Panc1 (cell line): ENCODE data around the gene MOG.

ENCODE experiments used
- POLR2AphosphoS5 ChIP-seq: IDR thresholded peaks from 2 replicates; pipeline ENCODE4 v1.6.1; 2012; ENCODE audit warnings: mild to moderate bottlenecking, low read depth, low read length, moderate library complexity
- SIN3A ChIP-seq: IDR thresholded peaks from 2 replicates; pipeline ENCODE4 v1.6.1; 2012; ENCODE audit warnings: low read depth, mild to moderate bottlenecking, low read length, moderate library complexity, borderline replicate concordance; ENCODE audit not compliant: insufficient read depth
- TCF7L2 ChIP-seq: IDR thresholded peaks from 2 replicates; pipeline ENCODE4 v1.6.1; 2011; ENCODE audit warnings: mild to moderate bottlenecking, low read depth, low read length, inconsistent platforms
- TF ChIP-seq, protein P1 (sequence below): fragments of 450-650 bp; IDR thresholded peaks from 2 replicates; pipeline ENCODE4 v1.5.1; 2017; ENCODE audit warnings: mild to moderate bottlenecking
- TF ChIP-seq, protein P2 (sequence below), 2 experiments: IDR thresholded peaks; 2 replicates each; pipeline ENCODE4 v1.6.1; 2011 to 2012; ENCODE audit warnings: low read depth in 2 of 2, control low read depth in 1 of 2, low read length in 1 of 2, mild to moderate bottlenecking in 1 of 2, moderate library complexity in 1 of 2; ENCODE audit not compliant: insufficient read depth in 1 of 2

DNA sequence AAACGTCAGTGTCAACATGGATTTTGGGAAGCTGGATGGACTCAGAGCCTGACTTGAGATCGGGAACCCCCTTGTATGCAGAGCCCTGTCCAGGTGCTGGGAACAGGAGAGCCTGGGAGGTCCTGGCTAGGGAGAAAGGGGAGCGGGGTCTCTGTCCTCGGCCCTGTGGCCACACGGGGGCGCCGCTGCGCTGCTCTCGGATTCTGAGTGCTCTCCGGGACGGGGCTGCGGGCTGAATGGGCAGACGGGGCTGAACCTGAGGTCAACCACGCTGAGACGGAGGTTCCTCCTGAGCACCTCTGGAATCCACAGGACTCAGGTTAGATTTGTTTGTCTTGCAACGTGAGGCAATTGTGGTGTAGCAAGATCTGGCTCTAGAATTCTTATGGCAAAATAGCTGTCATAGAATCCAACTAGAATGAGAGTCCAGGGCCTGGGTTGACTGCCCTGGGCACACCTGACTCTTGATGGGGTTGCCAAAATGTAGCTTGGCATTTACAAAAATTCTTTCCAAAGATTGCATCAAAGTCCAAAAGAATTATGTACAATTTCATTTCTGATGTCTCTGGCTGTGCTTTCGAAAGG is 45.7 kb downstream of the MOG start:
- TF ChIP-seq, protein P1, sequence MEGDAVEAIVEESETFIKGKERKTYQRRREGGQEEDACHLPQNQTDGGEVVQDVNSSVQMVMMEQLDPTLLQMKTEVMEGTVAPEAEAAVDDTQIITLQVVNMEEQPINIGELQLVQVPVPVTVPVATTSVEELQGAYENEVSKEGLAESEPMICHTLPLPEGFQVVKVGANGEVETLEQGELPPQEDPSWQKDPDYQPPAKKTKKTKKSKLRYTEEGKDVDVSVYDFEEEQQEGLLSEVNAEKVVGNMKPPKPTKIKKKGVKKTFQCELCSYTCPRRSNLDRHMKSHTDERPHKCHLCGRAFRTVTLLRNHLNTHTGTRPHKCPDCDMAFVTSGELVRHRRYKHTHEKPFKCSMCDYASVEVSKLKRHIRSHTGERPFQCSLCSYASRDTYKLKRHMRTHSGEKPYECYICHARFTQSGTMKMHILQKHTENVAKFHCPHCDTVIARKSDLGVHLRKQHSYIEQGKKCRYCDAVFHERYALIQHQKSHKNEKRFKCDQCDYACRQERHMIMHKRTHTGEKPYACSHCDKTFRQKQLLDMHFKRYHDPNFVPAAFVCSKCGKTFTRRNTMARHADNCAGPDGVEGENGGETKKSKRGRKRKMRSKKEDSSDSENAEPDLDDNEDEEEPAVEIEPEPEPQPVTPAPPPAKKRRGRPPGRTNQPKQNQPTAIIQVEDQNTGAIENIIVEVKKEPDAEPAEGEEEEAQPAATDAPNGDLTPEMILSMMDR = peak; percentile 84
- TF ChIP-seq POLR2AphosphoS5 (no peak), SIN3A (no peak), TCF7L2 (no peak)
- TF ChIP-seq, protein P2, sequence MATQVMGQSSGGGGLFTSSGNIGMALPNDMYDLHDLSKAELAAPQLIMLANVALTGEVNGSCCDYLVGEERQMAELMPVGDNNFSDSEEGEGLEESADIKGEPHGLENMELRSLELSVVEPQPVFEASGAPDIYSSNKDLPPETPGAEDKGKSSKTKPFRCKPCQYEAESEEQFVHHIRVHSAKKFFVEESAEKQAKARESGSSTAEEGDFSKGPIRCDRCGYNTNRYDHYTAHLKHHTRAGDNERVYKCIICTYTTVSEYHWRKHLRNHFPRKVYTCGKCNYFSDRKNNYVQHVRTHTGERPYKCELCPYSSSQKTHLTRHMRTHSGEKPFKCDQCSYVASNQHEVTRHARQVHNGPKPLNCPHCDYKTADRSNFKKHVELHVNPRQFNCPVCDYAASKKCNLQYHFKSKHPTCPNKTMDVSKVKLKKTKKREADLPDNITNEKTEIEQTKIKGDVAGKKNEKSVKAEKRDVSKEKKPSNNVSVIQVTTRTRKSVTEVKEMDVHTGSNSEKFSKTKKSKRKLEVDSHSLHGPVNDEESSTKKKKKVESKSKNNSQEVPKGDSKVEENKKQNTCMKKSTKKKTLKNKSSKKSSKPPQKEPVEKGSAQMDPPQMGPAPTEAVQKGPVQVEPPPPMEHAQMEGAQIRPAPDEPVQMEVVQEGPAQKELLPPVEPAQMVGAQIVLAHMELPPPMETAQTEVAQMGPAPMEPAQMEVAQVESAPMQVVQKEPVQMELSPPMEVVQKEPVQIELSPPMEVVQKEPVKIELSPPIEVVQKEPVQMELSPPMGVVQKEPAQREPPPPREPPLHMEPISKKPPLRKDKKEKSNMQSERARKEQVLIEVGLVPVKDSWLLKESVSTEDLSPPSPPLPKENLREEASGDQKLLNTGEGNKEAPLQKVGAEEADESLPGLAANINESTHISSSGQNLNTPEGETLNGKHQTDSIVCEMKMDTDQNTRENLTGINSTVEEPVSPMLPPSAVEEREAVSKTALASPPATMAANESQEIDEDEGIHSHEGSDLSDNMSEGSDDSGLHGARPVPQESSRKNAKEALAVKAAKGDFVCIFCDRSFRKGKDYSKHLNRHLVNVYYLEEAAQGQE (IDR thresholded peaks at IDR 0.05; ENCODE audit: insufficient read depth in 1 of 2, low read depth in 2 of 2, low read length in 1 of 2) = no peak
